NCI-H187 (cell line): ENCODE data around the gene TMEM219.
"Not testable (repeated sequence)": the region's sequence is repeated elsewhere in the genome, so short reads cannot be mapped to it uniquely, and the experiment has no call there.

ENCODE experiments used
- DNase-seq, 2 experiments: peaks; one replicate each; lab custom pipeline; 2025; lab: John Stamatoyannopoulos, UW

TMEM219 gene

GRCh38 chr16:29951625-29952365 lies 10.1 kb upstream of the TMEM219 start:
- no peak for DNase-seq

GRCh38 chr16:29958756-29959155 lies 3.1 kb upstream of the TMEM219 start:
- DNase-seq: no peak

- no peak for DNase-seq
These were observed 2.6 kb upstream of the TMEM219 start for GRCh38 chr16:29959293-29959692.

- DNase-seq: not testable (repeated sequence)
These were observed 2.1 kb upstream of the TMEM219 start for GRCh38 chr16:29959821-29960220.

- no peak for DNase-seq
These were observed 776 bp upstream of the TMEM219 start for GRCh38 chr16:29961127-29961478.

- no peak for DNase-seq
These were observed 590 bp downstream of the TMEM219 start for GRCh38 chr16:29962344-29962994.

- no peak for DNase-seq
These were observed 1.3 kb downstream of the TMEM219 start for GRCh38 chr16:29963021-29963743.

- DNase-seq: no peak
These were observed 6.3 kb downstream of the TMEM219 start for GRCh38 chr16:29968205-29968604.

- no peak for DNase-seq
These were observed 9.4 kb downstream of the TMEM219 start for GRCh38 chr16:29971304-29971703.

GRCh38 chr16:29972500-29972899 lies 10.6 kb downstream of the TMEM219 start:
- no peak for DNase-seq

GRCh38 chr16:29972992-29973383 lies 11.1 kb downstream of the TMEM219 start:
- no peak for DNase-seq

GRCh38 chr16:29973384-29974246 lies 11.7 kb downstream of the TMEM219 start, which contains the start of gene TAOK2:
Gene TAOK2, plus strand, starts transcription at chr16:29973868. Its CDS starts 3,905 bp downstream, at chr16:29977773.
- peak; percentile 86 to 93 for DNase-seq

GRCh38 chr16:29974291-29975133 lies 12.6 kb downstream of the TMEM219 start:
- DNase-seq: no peak

GRCh38 chr16:29975134-29975538 lies 13.3 kb downstream of the TMEM219 start:
- DNase-seq: no peak

GRCh38 chr16:29975811-29976511 lies 14.1 kb downstream of the TMEM219 start:
- DNase-seq: no peak

GRCh38 chr16:29977063-29977825 lies 15.4 kb downstream of the TMEM219 start:
- DNase-seq: no peak

GRCh38 chr16:29978081-29978480 lies 16.2 kb downstream of the TMEM219 start:
- no peak for DNase-seq

GRCh38 chr16:29978564-29979270 lies 16.8 kb downstream of the TMEM219 start:
- DNase-seq: no peak
